ENCODE data around the gene CACFD1. TPM values are rescaled to one million over a fixed set of nuclear protein-coding genes. Genes with fewer than 3 reads are reported as not detected.
A peak's percentile ranks its signal among the peaks of the same experiment; 100 is the strongest.

CACFD1 gene
- total and polyA plus RNA-seq, 2 experiments from 2014 or later: 5.8 to 18.2 TPM

GRCh38 chr9:133476941-133477340, 17.2 kb downstream of the CACFD1 start:
- no peak for TF ChIP-seq STAT1 (IDR thresholded peaks at IDR 0.05; ENCODE audit: unreplicated experiment)
- TF ChIP-seq ETS1 (IDR thresholded peaks at IDR 0.05): no peak
- no peak for TF ChIP-seq CTCF (conservative IDR thresholded peaks at IDR 0.05; ENCODE audit: low read depth in 2 of 2)
- no peak for TF ChIP-seq ZNF331 (CRISPR knock-in tag; IDR thresholded peaks at IDR 0.05; ENCODE audit: low read depth)
- TF ChIP-seq ZNF114 (CRISPR knock-in tag; IDR thresholded peaks at IDR 0.05): no peak
- TF ChIP-seq NANOG (IDR thresholded peaks at IDR 0.05; ENCODE audit: borderline replicate concordance): no peak
- no peak for TF ChIP-seq EZH2 (IDR thresholded peaks at IDR 0.05; ENCODE audit: low read depth, unreplicated experiment)
- TF ChIP-seq EZH2phosphoT487 (IDR thresholded peaks at IDR 0.05; ENCODE audit: unreplicated experiment): no peak
- no peak for TF ChIP-seq ZNF462 (CRISPR knock-in tag; IDR thresholded peaks at IDR 0.05)
- TF ChIP-seq CREB1 (CRISPR knock-in tag; IDR thresholded peaks at IDR 0.05; ENCODE audit: low read depth): no peak
- no peak for TF ChIP-seq REST (IDR thresholded peaks at IDR 0.05; ENCODE audit: unreplicated experiment)
- no peak for TF ChIP-seq JUNB (IDR thresholded peaks at IDR 0.05; ENCODE audit: unreplicated experiment)
- no peak for TF ChIP-seq POLR2AphosphoS5 (IDR thresholded peaks at IDR 0.05; ENCODE audit: low read depth)

More at GRCh38 chr9:133476941-133477340, 17.2 kb downstream of the CACFD1 start:
- Histone ChIP-seq H4K20me1 (replicated peaks; ENCODE audit: insufficient read depth) (no peaks in the 10 kb centered on the region; the same call in 1 of the 2 replicates), H3K27ac (ENCODE audit: low read depth) (no peak overlapping the region), H3K27me3 (ENCODE audit: insufficient read depth) (no peaks in the 10 kb centered on the region), H3K79me2 (replicated peaks; ENCODE audit: insufficient read depth) (peaks cover 16% of the 10 kb centered on the region), H3K4me1 (ENCODE audit: insufficient read depth) (peaks cover 8% of the 10 kb centered on the region), H3K9me2 (ENCODE audit: insufficient read depth) (no peaks in the 10 kb centered on the region), H3K4me2 (no peak overlapping the region), H3K4me3 (0 out of 2 replicates have a peak overlapping the region, but pooled peaks have one; percentile 85), H3F3A (replicated peaks; ENCODE audit: low read depth) (0 out of 2 replicates have a peak, but pooled peaks cover 2% of the 10 kb centered on the region), H3K36me3 (ENCODE audit: insufficient read depth) (peaks cover 3% of the 10 kb centered on the region; the same call in 1 of the 2 replicates), H2AFZ (no peak overlapping the region)
- Mint-ChIP-seq H3K4me3 (no peak overlapping the region), H3K27me3 (ENCODE audit: insufficient read depth, low read depth, poor library complexity) (peaks cover 3% of the 10 kb centered on the region), H3K9me3 (no peaks in the 10 kb centered on the region), H3K27ac (no peak overlapping the region), H3K36me3 (ENCODE audit: low read depth) (peaks cover 3% of the 10 kb centered on the region; the same call in 2 of the 3 replicates), H3K4me1 (peaks cover 8% of the 10 kb centered on the region)
- no peak for ATAC-seq
- no peak for DNase-seq (ENCODE audit: low spot score)

Data from GM23338 (cell line).